HG02938 (cell line): ENCODE measurements around the gene ADGRD1.

Experiments
- ATAC-seq: cut with Tn5 transposase; IDR thresholded peaks from one replicate; pipeline ENCODE4 v1.9.1; 2021; ENCODE audit warnings: mild to moderate bottlenecking, moderate library complexity; ENCODE audit not compliant: unreplicated experiment

ADGRD1 gene

GRCh38 chr12:131038961-131039950 lies 85.5 kb downstream of the ADGRD1 start:
- ATAC-seq: no peak

DNA sequence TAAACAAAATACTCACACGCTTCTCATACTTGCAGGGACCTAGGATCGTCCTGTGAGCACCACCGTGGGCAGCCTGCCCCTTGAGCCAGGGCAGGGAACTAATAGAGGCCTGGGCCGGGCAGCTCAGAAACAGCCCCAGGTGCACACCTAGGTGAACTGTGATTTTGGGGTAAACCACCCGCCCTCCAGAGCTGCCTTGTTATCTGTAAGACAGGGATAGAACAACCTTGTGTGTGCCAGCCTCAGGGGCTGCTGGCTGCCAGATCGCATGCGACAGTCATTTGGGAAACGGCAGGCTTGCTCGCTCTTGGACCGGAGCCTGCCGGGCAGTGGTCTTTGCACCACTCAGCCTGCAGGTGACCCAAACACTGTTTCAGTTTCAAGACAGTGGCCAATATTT lies 86.8 kb downstream of the ADGRD1 start:
- ATAC-seq: no peak

- no peak for ATAC-seq
Measured at GRCh38 chr12:131041216-131041967, 87.7 kb downstream of the ADGRD1 start.

GRCh38 chr12:131041968-131042833 lies 88.5 kb downstream of the ADGRD1 start:
- no peak for ATAC-seq

DNA sequence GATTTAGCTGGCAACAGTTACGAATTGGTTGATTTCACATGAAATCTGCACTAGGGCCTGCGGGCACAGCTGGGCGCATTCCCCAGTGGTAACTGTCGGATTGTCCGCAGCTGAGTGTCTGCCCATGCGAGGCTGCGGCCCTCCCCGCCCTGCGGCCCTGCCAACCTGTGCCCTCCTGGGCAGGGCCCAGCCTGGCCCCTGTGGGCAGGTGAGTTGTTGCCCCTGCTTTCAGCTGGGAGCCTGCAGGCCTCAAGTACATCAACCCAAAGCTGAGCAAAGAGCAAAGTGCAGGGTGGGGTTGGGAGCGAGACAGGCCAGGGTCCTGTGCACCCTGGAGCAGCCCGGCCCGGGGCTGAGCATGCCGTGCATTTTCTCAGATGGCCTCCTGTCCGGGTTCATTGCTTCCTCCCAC lies 89.1 kb downstream of the ADGRD1 start:
- ATAC-seq: no peak

GRCh38 chr12:131043401-131043871 lies 89.7 kb downstream of the ADGRD1 start:
- no peak for ATAC-seq

DNA sequence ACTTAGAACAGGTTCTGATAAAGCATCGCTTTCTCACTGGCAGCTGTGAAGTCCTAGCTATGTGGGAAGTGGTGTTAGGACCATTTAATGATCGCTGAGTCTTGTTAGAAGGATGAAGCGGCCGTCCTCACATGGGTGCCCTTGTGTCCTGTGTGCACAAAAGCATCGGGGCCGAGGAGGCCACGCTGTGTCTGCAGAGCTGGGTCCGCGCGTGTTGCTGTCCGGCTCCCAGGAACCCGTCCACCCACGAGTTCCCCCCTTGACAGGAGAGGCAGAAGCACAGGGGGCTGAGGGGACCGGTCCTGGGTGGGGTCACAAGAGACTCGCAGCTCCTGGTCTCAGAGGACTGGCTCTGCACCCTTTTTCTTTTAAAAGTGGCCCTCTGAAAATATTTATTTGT lies 90.4 kb downstream of the ADGRD1 start:
- no peak for ATAC-seq

- no peak for ATAC-seq
Measured at GRCh38 chr12:131044760-131045381, 91.2 kb downstream of the ADGRD1 start.

DNA sequence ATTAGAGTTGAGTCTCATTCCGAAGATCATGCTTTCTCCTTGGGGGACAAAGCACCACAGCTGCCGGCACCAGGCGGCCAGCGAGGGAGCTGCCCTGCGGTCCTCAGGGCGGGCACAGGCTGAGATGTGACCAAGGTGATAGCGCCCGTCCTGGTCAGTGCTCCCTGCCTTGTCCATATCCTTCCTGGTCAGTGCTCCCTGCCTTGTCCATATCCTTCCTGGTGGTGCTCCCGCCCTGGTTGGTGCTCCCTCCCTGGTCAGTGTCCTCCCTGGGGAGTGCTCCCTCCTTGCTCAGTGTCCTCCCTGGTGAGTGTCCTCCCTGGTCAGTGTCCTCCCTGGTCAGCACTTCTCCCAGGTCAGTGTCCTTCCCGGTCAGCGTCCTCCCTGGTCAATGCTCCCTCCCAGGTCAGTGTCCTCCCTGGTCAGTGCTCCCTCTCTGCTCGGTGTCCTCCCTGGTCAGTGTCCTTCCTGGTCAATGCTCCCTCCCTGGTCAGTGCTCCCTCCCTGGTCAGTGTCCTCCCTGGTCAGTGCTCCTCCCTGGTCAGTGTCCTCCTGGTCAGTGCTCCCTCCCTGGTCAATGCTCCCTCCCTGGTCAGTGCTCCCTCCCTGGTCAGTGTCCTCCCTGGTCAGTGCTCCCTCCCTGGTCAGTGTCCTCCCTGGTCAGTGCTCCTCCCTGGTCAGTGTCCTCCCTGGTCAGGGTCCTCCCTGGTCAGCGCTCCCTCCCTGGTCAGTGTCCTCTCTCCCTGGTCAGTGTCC lies 92.2 kb downstream of the ADGRD1 start:
- no peak for ATAC-seq

- no peak for ATAC-seq
Measured at GRCh38 chr12:131046813-131047788, 93.4 kb downstream of the ADGRD1 start.

DNA sequence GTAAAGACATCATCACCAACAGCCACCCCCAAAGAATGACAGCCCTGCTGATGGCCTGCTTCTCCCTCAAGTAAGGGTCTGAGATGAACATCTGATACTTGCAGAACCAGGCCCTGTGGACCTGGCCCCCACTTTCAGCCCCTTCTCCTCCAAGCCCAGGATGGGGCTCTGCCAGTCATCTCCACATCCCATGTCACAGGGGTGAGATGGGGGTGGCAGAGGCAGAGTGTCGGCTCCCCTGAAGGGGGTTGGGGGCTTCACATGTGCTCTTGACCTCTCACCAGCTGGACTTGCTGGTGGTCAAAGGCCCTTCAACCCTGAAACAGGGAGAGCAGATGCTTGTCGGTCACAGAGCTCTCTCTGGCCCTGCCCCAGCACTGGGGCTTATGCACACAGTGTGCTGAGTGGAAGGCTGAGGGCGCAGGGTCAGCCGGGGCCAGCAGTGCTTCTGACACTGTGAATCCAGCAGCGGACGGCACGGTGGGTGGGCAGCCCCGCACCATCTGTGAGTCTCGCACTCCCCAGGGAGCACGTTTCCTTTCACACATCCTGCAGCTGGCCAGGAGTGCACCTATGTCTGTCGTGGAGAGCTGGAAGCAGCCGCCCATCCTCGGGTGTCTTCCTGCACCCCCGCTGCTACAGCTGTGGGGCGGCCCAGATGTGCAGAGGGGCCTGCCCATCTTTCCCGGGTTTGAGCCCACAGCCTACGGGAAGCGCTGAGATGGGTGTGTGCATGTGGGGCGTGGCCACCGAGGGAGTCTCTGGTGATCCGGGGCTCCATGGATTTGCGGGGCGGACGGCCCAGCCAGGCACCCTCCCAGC lies 94.3 kb downstream of the ADGRD1 start:
- no peak for ATAC-seq

DNA sequence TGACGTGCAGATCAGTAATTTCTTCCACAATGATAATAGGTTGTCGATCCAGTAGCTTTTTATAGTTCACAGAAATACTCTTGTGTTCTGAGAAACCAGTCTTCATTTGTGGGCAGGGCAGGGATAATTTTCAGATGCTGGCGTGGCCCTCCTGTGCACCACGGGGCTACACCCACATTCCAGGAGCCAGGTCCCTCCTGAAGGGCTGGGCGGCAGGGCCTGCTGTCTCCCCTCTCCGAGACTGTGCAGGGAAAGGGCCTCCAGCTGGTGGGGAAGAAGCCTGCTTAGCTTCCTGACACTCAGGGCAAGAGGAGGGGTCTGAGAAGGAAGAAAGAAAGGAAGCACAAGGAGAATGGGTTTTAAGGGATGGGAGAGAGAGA lies 94.9 kb downstream of the ADGRD1 start:
- ATAC-seq: no peak

- ATAC-seq: no peak
Measured at GRCh38 chr12:131049002-131049401, 95.3 kb downstream of the ADGRD1 start.

DNA sequence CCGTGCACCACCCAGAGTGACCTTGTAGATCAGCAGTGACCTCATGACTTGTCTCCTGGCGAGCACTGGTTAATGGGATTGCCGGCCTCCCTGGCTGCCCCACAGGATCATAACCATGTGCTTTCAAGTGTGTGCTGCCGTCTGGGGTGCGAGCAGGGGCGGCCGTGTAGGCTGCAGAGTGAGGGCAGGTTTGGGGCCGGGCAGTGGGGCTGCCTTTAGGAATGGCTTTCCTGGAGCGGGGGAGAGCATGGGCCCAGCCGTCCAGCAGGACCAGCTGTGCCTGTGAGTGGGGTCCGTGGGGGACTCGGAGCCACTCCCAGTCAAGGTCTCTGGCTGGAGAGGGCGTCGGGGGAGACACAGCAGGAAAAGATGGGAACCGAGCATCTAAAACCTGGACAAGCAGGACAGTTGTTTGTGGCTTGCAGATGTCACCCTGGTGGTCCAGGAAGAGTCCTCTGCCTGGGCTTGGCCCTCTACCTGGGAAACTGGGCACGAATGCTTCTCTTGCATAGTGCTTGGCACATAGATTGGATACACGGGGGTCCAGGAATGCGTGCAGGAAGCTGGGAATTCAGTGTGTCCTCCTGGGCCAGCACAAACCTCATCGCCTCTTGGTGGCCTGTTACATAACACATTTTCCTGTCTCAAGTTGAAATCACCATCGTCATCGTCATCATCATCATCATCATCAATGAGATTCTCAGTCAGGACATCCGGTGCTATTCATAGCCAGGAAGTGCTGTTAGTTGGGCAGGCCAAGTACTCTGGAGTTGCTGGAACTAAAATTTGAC lies 96.0 kb downstream of the ADGRD1 start:
- no peak for ATAC-seq

DNA sequence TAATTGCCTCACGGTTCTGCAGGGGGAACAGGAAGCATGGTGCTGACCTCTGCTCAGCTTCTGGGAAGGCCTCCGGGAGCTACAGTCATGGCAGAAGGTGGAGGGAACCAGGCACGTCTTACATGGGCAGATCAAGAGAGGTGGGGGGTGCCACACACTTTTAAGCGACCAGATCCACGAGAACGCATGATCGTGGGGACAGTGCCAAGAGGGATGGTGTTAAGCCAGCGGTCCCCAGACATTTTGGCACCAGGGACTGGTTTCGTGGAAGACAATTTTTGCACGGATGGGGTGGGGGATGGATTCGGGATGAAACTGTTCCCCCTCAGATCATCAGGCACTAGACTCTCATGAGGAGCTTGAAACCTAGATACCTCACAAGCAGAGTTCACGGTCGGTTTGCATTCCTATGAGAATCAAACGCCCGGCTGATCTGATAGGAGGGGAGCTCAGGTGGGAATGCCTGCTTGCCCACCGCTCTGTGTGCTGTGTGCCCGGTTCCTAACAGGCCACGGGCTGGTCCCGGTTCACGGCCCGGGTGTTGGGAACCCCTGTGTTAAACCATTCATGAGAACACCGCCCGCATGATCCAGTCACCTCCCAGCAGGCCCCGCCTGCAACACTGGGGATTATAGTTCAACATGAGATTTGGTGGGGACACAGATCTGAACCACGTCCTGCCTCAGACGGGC lies 96.9 kb downstream of the ADGRD1 start:
- no peak for ATAC-seq

DNA sequence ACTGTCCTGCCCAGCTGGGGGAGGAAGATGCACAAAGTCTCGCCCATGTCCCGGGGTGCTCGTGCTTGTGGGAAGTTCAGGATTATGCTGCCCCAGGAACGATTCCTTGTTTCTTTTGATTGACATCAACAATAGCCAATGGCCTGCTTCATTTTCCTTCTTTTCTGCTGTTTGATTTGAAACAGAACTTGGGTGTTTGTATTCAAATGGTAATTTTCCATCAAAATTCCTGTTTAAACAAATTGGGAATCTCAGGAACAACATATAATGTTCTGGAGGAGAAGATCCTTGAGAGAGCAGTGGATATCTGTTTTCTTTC lies 97.4 kb downstream of the ADGRD1 start:
- no peak for ATAC-seq
